Endothelial cell of umbilical vein (primary cell): Measurements from ENCODE around the gene PLEKHA7. TPM values are rescaled to one million over a fixed set of nuclear protein-coding genes. Genes with fewer than 3 reads are reported as not detected.

Experiments
- BruUV-seq: library from RNA; stranded (reverse); fragments of 400-500 nt; replicated peaks from 2 replicates; lab custom pipeline; 2021; lab: Mats Ljungman, UMichigan
- CTCF ChIA-PET: fragments of 300-600, 350-600 bp; sonication (Branson Sonifier 250); formaldehyde crosslinking; loops from one replicate; lab custom pipeline; 2021; ENCODE audit warnings: antibody characterized with exemption, inconsistent platforms; lab: Charles Lee
- POLR2A ChIA-PET: fragments of 300-600, 350-600 bp; sonication (Branson Sonifier 250); formaldehyde crosslinking; loops from one replicate; lab custom pipeline; 2021; ENCODE audit warnings: antibody characterized with exemption, inconsistent platforms; lab: Charles Lee
- DNase-seq: peaks from one replicate; pipeline ENCODE4 v3.0.0-alpha.2; 2011; ENCODE audit warnings: low read depth, low spot score
- FAIRE-seq: peaks from 2 replicates; lab custom pipeline; 2011; peaks lifted over from hg19 to GRCh38; lab: Jason Lieb, UNC
- H2AFZ ChIP-seq: 2 replicates; pipeline ENCODE4 v1.6.0; 2012; ENCODE audit warnings: low read depth, low read length, control low read depth, inconsistent platforms
- H3K27ac ChIP-seq: 2 replicates; pipeline ENCODE4 v1.5.1; 2011; ENCODE audit warnings: low read depth, mild to moderate bottlenecking, control low read depth, low read length, moderate library complexity; ENCODE audit not compliant: insufficient read depth
- H3K27me3 ChIP-seq, 2 experiments: 2 replicates each; pipeline versions ENCODE4 v1.6.0 to v1.6.1; 2011; ENCODE audit warnings: low read length in 2 of 2, mixed read lengths in 1 of 2; ENCODE audit not compliant: control insufficient read depth in 2 of 2, insufficient read depth in 2 of 2
- H3K36me3 ChIP-seq, 2 experiments: 2 replicates in 1 of 2; 3 replicates in 1 of 2; pipeline ENCODE4 v1.5.1; 2011; ENCODE audit warnings: low read length in 2 of 2, mild to moderate bottlenecking in 1 of 2, moderate library complexity in 1 of 2; ENCODE audit not compliant: control insufficient read depth in 2 of 2, insufficient read depth in 2 of 2; ENCODE audit errors: extremely low read depth in 1 of 2
- H3K4me1 ChIP-seq: 3 replicates; pipeline ENCODE4 v1.5.1; 2011; ENCODE audit warnings: mild to moderate bottlenecking, low read length; ENCODE audit not compliant: control insufficient read depth, insufficient read depth; ENCODE audit errors: extremely low read depth
- H3K4me2 ChIP-seq: 2 replicates; pipeline ENCODE4 v1.6.1; 2011; ENCODE audit warnings: low read length, control low read depth, mixed read lengths; ENCODE audit not compliant: insufficient read depth
- H3K4me3 ChIP-seq, 3 experiments: fragments of 200-600 bp in 1 of 3; sonication (generic), shearing (Covaris generic) in 1 of 3; replicated peaks in 1 of 3; 2 replicates each; pipeline ENCODE4 v1.5.1; 2011 to 2016; ENCODE audit warnings: control low read depth in 3 of 3, low read length in 3 of 3, mild to moderate bottlenecking in 2 of 3, inconsistent platforms in 1 of 3, low read depth in 1 of 3, moderate library complexity in 1 of 3; ENCODE audit not compliant: insufficient read depth in 1 of 3
- H3K79me2 ChIP-seq: 2 replicates; pipeline ENCODE4 v1.6.0; 2012; ENCODE audit warnings: low read length, inconsistent platforms; ENCODE audit not compliant: control insufficient read depth, insufficient read depth
- H3K9ac ChIP-seq: replicated peaks from 2 replicates; pipeline ENCODE3; 2011; ENCODE audit warnings: low read length, control low read depth; ENCODE audit not compliant: insufficient read depth; ENCODE audit errors: extremely low read depth
- H3K9me1 ChIP-seq: replicated peaks from 3 replicates; pipeline ENCODE4 v1.6.0; 2011; ENCODE audit warnings: mild to moderate bottlenecking, low read length; ENCODE audit not compliant: control insufficient read depth, insufficient read depth; ENCODE audit errors: extremely low read depth
- H3K9me3 ChIP-seq: replicated peaks from 2 replicates; pipeline ENCODE4 v1.5.1; 2012; ENCODE audit warnings: low read length, inconsistent platforms; ENCODE audit not compliant: control insufficient read depth, insufficient read depth
- H4K20me1 ChIP-seq: replicated peaks from 2 replicates; pipeline ENCODE3; 2011; ENCODE audit warnings: mild to moderate bottlenecking, low read length; ENCODE audit not compliant: control insufficient read depth, insufficient read depth; ENCODE audit errors: extremely low read depth
- CTCF ChIP-seq, 2 donors: IDR thresholded peaks; 1 replicate in 1 of 2; 2 replicates in 1 of 2; pipeline ENCODE4 v1.5.1; 2011; ENCODE audit warnings: low read length in 2 of 2, mild to moderate bottlenecking in 2 of 2, moderate library complexity in 2 of 2, control low read depth in 1 of 2, inconsistent platforms in 1 of 2, low read depth in 1 of 2; ENCODE audit not compliant: insufficient read depth in 1 of 2; ENCODE audit errors: extremely low read depth in 1 of 2
- EZH2 ChIP-seq: IDR thresholded peaks from 2 replicates; pipeline ENCODE4 v1.6.1; 2012; ENCODE audit warnings: borderline replicate concordance, low read depth, mild to moderate bottlenecking, moderate library complexity, low read length, inconsistent platforms; ENCODE audit not compliant: severe bottlenecking
- FOS ChIP-seq: IDR thresholded peaks from 2 replicates; pipeline ENCODE4 v1.6.1; 2011; ENCODE audit warnings: mild to moderate bottlenecking, low read length, moderate library complexity, borderline replicate concordance; ENCODE audit not compliant: insufficient read depth
- GATA2 ChIP-seq: IDR thresholded peaks from 2 replicates; pipeline ENCODE4 v1.7.0; 2011; ENCODE audit warnings: low read depth, mild to moderate bottlenecking, moderate library complexity, mixed read lengths, low read length; ENCODE audit not compliant: insufficient read length, insufficient read depth
- JUN ChIP-seq: IDR thresholded peaks from 2 replicates; pipeline ENCODE4 v1.6.1; 2011; ENCODE audit warnings: borderline replicate concordance, low read depth; ENCODE audit not compliant: insufficient read length, insufficient read depth
- MAX ChIP-seq: IDR thresholded peaks from 2 replicates; pipeline ENCODE4 v1.6.1; 2011; ENCODE audit not compliant: insufficient read depth, insufficient read length
- POLR2AphosphoS5 ChIP-seq: IDR thresholded peaks from 2 replicates; pipeline ENCODE4 v1.6.1; 2012; ENCODE audit warnings: low read depth, mild to moderate bottlenecking, control low read depth, low read length, moderate library complexity; ENCODE audit not compliant: insufficient read depth
- dilution Hi-C: fragments of 300-500 bp; cut with MboI; formaldehyde crosslinking; loops from one replicate; pipeline ENCODE4 v1.15.0; 2019; ENCODE audit warnings: low sequenced_read_pairs; ENCODE audit not compliant: extremely low pct_ligation_motif_present
- intact Hi-C: fragments of 100-400 bp; cut with micrococcal nuclease; formaldehyde crosslinking; loops from one replicate; pipeline ENCODE4 v1.10.0; 2022
- polyA plus RNA-seq, 4 experiments: library from polyadenylated mRNA; depleted of rRNA in 3 of 4; stranded (reverse) in 3 of 4; unstranded in 1 of 4; fragments of >200 nt; gene quantifications; 2 replicates each; pipeline versions ENCODE4 v1.2.1 to v1.2.3, GENCODE V29; 2011 to 2012; ENCODE audit warnings: missing spikeins in 1 of 4
- total RNA-seq: library from RNA; stranded (reverse); gene quantifications from 2 replicates; pipeline ENCODE4 v1.2.3, GENCODE V29; 2021

PLEKHA7 gene
- total and polyA plus RNA-seq, 2 donors (not counting 3 experiments of a cell fraction or from before 2014, with no cell fraction given) = 1.7 to 3.8 TPM

- no TSS peak for BruUV-seq
- Histone ChIP-seq H4K20me1 (no peaks in the 10 kb centered on the region), H3K9ac (no peak overlapping the region), H3K4me3 (no peak overlapping the region), H3K36me3 (no peaks in the 10 kb centered on the region), H3K9me1 (no peaks in the 10 kb centered on the region), H2AFZ (no peak overlapping the region), H3K4me1 (peaks cover 20% of the 10 kb centered on the region), H3K27ac (no peak overlapping the region), H3K27me3 (peaks cover 0 to 8% of the 10 kb centered on the region in 2 experiments), H3K4me2 (peak overlapping the region; percentile 54), H3K79me2 (no peaks in the 10 kb centered on the region), H3K9me3 (no peaks in the 10 kb centered on the region)
- TF ChIP-seq FOS (no peak), JUN (peak; percentile 22)
- ChIA-PET POLR2A (no interaction called here), CTCF (interaction anchor here (1.1 to 1.8 kb wide), 3 partner anchors 14 to 486 kb away, joined by 3 to 5 read pairs (median 4); no protein-coding TSS in a partner anchor)
- intact Hi-C loops = no loop called here
- dilution Hi-C loops = no loop called here
- DNase-seq (peak; percentile 51), FAIRE-seq (peak; percentile 72)
Observed at GRCh38 chr11:16897470-16898061, 116.6 kb downstream of the PLEKHA7 start.

- Histone ChIP-seq H3K79me2 (no peaks in the 10 kb centered on the region), H3K9me3 (no peaks in the 10 kb centered on the region), H3K9me1 (no peaks in the 10 kb centered on the region), H4K20me1 (no peaks in the 10 kb centered on the region), H3K36me3 (no peaks in the 10 kb centered on the region), H3K27ac (no peak overlapping the region), H3K4me3 (no peak overlapping the region), H3K4me2 (no peak overlapping the region), H3K9ac (no peak overlapping the region), H3K4me1 (peaks cover 13% of the 10 kb centered on the region), H2AFZ (no peak overlapping the region), H3K27me3 (peaks cover 0 to 8% of the 10 kb centered on the region in 2 experiments)
- CTCF ChIA-PET = interaction anchor here (1.0 to 1.8 kb wide), 4 partner anchors 14 to 487 kb away, joined by 3 to 5 read pairs (median 4); no protein-coding TSS in a partner anchor
- intact Hi-C loops = no loop called here
- DNase-seq (no peak), FAIRE-seq (no peak)
- no TSS peak for BruUV-seq
- dilution Hi-C loops = no loop called here
- POLR2A ChIA-PET = no interaction called here
- no peak for TF ChIP-seq CTCF (IDR thresholded peaks at IDR 0.05; ENCODE audit: extremely low read depth in 1 of 2, insufficient read depth in 1 of 2, low read depth in 1 of 2, low read length in 2 of 2)
- TF ChIP-seq MAX = no peak
- no peak for TF ChIP-seq FOS
- TF ChIP-seq GATA2 = no peak
- no peak for TF ChIP-seq EZH2
- TF ChIP-seq POLR2AphosphoS5 = no peak
- TF ChIP-seq JUN = no peak
Observed at GRCh38 chr11:16896729-16897469, 117.3 kb downstream of the PLEKHA7 start.
